HG03064 (cell line): ENCODE results near the gene RAB5IF.
"Not testable (repeated sequence)": the region's sequence is repeated elsewhere in the genome, so short reads cannot be mapped to it uniquely, and the experiment has no call there.

Experiments
- ATAC-seq: cut with Tn5 transposase; IDR thresholded peaks from one replicate; pipeline ENCODE4 v1.9.1; 2021; ENCODE audit warnings: low read depth; ENCODE audit not compliant: unreplicated experiment

RAB5IF gene

GRCh38 chr20:36628076-36628475 lies 22.5 kb downstream of the RAB5IF start:
- no peak for ATAC-seq

GRCh38 chr20:36629719-36630681 lies 24.4 kb downstream of the RAB5IF start:
- ATAC-seq: no peak

- no peak for ATAC-seq
Measured at GRCh38 chr20:36631646-36632045, 26.1 kb downstream of the RAB5IF start.

GRCh38 chr20:36632147-36632486 lies 26.5 kb downstream of the RAB5IF start:
- ATAC-seq: no peak

DNA sequence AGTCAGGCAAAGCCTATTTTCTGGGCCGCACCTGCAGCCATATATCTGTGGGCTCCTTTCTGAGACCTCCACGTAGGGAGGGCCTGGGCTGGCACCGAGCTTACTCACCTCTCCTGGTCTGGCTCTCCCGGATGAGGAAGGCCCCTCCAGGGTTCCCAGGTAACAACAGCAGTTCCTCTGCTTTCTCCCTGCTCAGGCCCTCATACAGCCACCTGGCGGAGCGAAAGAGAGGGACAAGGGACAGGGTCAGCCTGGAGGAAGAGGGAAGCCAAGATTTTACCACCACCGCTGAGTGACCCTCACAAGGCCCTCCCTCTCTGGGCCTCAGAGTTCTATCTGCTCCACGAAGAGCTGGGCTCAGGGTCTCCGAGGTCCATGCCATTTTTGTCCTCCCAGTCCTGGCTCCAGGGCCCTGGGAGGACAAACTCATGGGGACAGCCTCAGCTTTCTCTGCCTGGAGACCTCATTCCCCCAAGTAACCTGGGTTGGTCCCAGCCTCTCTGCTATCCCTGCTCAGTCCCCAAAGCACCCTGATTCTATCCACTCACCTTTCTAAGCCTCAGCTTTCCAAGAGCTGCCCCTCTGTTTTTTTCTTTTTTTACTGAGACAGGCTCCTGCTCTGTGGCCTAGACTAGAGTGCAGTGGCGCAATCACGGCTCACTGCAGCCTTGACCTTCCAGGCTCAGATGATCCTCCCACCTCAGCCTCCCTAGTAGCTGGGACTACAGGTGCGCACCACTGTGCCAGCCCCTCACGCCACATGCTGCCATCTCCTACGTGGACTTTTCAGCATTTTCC lies 27.1 kb downstream of the RAB5IF start:
- ATAC-seq: no peak

DNA sequence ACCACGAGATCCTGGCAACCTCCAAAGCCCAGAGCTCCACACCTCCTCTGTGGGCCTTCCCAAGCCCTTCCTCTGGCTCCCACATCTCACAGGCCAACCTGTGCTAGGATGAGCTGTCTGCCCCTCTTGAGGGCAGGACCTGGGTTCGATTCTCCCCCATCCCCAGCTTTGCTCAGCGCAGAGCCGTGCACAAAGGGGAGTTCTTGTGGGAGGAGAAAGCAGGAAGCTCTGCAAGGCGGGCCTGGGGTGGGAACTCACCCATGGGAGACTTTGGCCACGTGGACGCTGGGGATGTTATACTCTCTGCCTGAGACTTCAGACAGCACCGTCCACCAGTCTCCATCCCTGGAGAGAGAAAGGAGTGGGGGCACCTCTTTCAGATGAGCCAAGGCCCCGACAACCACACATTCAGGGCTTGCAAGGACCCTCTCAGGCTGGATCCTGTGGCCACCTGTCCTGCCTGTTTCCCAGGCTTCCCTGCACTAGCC lies 27.8 kb downstream of the RAB5IF start:
- ATAC-seq: no peak

DNA sequence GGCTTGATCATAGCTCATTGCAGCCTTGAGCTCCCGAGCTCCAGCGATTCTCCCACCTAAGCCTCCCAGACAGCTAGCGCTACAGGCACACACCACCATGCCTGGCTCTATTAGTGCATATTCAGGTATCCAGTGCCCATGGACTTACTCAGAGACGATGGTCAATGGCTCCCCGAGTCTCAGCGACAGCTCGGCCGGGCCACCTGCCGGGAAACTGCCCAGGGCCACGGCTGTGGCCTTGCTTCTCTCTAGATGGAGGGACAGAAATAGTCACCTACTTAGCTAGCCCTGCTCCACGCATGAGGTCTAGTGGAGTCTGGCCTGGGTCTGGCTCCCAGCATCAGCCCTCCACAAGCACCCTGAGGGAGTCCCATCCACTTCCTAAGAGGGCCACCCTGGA lies 28.8 kb downstream of the RAB5IF start:
- no peak for ATAC-seq

DNA sequence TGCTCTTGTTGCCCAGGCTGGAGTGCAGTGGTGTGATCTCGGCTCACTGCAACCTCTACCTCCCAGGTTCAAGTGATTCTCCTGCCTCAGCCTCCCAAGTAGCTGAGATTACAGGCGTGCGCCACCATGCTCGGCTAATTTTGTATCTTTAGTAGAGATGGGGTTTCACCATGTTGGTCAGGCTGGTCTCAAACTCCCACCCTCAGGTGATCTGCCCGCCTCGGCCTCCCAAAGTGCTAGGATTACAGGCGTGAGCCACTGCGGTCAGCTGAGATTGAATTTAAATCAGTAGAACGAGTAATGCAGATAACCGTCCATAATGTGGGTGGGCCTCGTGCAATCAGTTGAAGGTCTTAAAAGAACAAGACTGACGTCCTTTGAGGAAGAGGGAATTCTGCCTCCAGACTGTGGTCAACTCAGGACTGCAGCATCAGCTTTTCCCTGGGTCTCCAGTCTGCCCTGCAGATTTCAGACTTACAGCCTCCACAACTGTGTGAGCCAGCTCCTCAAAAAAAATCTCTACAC lies 33.4 kb downstream of the RAB5IF start:
- ATAC-seq: not testable (repeated sequence)

DNA sequence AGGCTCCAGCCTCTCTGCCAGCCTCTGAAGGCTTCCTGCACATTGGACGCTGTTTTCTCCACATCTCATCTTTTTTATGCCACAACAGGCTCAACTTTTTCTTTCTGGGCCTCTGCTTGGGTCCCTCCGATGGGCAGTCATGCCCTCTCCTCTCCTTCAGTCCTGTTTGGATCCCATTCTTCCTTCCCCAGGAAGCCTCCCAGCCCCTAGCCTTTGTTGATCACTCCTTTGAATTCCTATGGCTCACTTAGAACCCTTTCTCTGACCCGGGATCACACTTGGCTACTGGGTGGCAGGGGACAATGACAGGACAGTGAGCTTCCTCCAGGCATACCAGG lies 35.9 kb downstream of the RAB5IF start:
- ATAC-seq: no peak

- no peak for ATAC-seq
Measured at GRCh38 chr20:36642136-36642535, 36.6 kb downstream of the RAB5IF start.

DNA sequence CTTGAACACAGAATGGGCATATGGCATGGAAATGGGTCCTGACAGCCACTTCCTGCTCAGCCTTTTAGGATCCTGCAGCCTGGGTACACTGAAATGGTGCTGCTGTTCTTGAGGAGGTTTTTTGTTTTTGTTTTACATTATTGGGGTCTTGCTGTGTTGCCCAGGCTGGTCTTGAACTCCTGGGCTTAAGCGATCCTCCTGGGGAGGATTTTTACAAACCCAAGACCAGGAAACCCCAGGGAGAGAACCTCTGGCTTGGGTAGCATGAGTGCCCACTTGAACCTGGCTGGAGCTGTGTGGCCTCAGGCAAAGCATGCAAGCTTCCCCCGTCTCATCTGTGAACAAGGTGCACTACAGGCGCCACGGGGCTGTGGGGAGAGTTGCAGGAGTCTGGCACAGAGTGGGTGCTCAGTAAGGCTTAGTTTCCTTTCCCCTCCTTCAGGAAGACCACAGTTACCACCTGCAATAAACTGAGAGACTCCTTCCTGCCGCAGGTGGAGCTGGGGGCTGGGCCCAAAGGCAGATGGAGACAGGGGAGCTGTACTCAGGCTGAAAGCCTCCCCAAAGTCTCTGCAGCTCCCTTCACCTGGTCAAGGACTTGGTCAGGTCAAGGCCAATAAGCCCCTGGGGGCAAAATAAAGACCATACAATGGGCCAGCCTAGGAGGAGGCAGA lies 38.6 kb downstream of the RAB5IF start:
- no peak for ATAC-seq

- ATAC-seq: no peak
Measured at GRCh38 chr20:36644706-36645095, 39.1 kb downstream of the RAB5IF start.

DNA sequence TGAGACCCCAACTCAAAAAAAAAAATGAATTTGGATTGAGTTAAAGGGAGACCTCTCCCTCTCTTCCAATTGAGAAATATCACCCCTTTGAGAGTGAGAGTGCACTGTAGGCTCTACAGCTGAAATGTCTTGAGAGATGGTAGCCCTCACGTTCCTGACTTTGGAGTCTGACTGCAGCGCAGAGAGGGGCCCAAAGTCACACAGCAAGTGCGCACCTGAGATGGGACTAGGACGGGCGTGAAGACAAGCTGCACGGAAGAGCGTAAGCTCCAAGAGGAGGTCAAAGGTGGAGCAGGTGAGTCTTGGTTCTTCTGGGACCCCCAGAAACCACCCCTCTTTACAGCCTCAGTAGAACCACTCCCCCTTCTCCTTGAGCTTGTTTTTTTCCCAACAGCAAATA lies 39.8 kb downstream of the RAB5IF start:
- no peak for ATAC-seq

DNA sequence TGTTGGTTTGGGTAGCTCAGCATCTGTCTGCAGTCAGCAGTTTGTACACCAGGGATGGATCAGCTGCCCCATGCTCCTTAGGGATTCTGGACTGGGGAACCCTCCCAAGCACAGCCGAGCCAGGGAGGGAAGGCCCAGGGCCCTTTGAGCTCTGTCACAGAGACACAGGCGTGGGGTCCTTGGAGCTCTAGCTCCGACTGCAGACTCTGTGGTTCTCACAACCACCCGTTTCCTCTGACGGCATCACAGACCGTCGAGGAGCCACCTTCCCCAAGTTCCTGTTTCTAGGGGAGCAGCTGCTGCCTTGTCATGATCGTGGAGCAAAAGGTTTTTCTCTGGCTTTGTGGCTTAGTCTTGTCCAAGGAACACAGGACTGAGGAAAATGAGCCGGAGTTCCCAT lies 40.4 kb downstream of the RAB5IF start, which contains the start of gene SLA2:
TSS of gene SLA2 (minus strand) at position 199 of the 400 bp plus-strand sequence. CDS start 4,861 bp downstream, outside the sequence.
- no peak for ATAC-seq

- no peak for ATAC-seq
Measured at GRCh38 chr20:36646678-36647077, 41.1 kb downstream of the RAB5IF start.

- ATAC-seq: no peak
Measured at GRCh38 chr20:36647196-36648121, 41.9 kb downstream of the RAB5IF start.

GRCh38 chr20:36653456-36653855 lies 47.9 kb downstream of the RAB5IF start:
- no peak for ATAC-seq

DNA sequence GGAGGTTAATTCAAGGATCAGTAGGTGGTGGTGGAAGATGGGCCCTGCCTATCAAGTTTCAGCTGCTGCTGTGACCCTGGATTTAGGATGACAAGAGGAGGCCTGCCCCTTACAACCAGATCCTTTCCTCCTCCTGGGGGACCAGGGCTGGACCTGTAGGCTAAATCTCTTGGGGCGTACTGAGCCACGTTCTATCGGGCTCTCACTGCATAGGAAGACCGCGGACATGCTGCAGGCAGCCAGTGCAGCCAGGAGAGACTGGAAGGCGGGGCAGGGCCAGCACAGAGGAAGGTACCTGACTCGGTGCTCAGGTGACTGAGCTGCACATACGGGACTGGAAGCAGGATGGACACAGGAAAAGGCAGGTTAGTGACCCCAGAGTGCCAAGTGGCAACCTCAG lies 48.9 kb downstream of the RAB5IF start:
- ATAC-seq: no peak

DNA sequence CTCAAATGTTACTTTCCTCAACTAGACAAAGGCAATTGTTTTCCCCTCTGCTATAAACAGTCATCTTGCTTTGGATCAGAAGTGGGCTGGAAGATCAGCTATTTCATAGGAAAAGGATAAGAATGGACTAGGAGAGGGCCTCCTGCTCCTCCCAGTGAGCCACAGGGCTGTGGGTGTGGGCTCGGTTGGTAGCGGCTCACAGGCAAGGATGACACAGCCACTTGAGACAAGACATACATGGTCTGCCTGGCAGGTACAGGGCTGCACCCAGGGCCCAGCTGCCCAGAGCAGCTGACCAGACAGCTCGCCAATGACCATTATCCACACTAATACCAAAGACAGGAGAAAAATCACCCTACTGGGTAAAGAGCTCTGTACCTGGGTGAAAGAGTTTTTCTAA lies 49.4 kb downstream of the RAB5IF start:
- ATAC-seq: no peak

DNA sequence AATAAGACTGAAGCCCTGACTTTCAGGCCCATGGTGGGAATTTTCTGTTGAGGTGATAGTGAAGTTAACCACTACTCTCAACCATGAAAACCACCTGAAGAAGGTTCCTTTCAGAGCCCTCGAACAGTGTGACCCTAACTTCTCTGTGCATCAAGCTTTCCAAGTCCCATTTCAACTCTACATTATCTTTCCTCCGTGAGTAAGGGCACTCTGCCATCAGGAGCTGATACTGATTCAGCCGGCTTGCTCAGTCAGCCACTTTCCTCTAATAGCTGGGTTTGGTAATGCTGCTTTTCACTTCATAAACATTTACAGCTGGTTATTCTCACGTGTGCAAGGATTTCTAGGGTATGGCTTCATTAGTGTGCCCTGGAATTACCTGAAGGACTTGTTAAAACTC lies 51.2 kb downstream of the RAB5IF start:
- no peak for ATAC-seq
